ENCODE data around the gene ZFPM1. TPM values are rescaled to one million over a fixed set of nuclear protein-coding genes. Genes with fewer than 3 reads are reported as not detected.

Gene ZFPM1
- total and polyA plus RNA-seq, 7 donors = 0.43 to 2.9 (median 2.3) TPM

DNA sequence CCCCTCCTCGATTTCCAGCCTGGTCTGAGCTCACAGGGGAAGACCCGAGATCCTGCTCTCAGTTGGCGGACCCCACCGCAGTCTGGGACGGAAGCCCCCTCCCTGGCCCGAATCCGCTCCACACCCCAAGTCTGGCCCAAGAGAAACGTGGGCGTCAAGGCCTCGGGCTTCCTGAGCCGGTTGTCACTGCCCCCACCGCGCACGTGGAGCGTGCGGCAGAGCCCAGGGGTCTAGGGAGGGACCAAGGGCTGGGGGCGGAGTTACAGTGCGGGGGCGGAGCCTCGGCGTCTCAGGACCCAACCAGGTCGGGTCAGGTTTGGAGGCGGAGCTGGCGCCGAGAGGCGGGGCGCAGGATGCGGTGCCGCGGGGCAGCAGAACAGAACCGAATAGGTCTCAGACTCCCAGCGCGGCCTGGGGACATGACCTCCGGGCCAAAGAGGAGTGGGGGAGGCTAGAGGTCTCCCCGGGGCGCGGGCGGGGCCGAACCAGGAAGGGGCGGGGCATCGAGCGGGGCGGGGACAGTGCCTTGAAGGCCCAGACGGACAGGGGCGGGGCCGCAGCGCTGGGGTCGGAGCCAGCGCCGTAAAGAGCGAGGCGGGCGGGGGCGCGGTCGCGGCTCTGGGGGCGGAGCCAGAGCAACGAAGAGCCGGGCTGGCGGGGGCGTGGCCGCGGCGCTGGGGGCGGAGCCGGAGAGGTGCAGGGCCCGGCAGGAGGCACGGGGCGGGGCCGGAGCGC lies 431 bp upstream of the ZFPM1 start:
- Histone ChIP-seq H3K4me3 (peak overlapping the region; percentile 63), H3K27me3 (ENCODE audit: insufficient read depth in 3 of 3, low read length in 2 of 3) (peaks cover 0 to 47% (median 12%) of the 10 kb centered on the region in 3 donors), H3K9me3 (no peaks in the 10 kb centered on the region), H3K36me3 (ENCODE audit: insufficient read depth in 1 of 2, low read depth in 1 of 2) (no peaks in the 10 kb centered on the region), H3K4me1 (peaks cover 13% of the 10 kb centered on the region), H3K27ac (peak overlapping the region; percentile 71)
- WGBS, 3 donors = 3 to 7% (median 4%) methylated on average over 30 to 72 of the region's 72 CpGs
- peak; percentile 93 to 97 (median 96) for ATAC-seq
- TF ChIP-seq, protein P1, sequence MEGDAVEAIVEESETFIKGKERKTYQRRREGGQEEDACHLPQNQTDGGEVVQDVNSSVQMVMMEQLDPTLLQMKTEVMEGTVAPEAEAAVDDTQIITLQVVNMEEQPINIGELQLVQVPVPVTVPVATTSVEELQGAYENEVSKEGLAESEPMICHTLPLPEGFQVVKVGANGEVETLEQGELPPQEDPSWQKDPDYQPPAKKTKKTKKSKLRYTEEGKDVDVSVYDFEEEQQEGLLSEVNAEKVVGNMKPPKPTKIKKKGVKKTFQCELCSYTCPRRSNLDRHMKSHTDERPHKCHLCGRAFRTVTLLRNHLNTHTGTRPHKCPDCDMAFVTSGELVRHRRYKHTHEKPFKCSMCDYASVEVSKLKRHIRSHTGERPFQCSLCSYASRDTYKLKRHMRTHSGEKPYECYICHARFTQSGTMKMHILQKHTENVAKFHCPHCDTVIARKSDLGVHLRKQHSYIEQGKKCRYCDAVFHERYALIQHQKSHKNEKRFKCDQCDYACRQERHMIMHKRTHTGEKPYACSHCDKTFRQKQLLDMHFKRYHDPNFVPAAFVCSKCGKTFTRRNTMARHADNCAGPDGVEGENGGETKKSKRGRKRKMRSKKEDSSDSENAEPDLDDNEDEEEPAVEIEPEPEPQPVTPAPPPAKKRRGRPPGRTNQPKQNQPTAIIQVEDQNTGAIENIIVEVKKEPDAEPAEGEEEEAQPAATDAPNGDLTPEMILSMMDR (IDR thresholded peaks at IDR 0.05) = no peak
- peak; percentile 97 to 99 for DNase-seq
- intact Hi-C loops (cut with DNase I) = no loop called here

DNA sequence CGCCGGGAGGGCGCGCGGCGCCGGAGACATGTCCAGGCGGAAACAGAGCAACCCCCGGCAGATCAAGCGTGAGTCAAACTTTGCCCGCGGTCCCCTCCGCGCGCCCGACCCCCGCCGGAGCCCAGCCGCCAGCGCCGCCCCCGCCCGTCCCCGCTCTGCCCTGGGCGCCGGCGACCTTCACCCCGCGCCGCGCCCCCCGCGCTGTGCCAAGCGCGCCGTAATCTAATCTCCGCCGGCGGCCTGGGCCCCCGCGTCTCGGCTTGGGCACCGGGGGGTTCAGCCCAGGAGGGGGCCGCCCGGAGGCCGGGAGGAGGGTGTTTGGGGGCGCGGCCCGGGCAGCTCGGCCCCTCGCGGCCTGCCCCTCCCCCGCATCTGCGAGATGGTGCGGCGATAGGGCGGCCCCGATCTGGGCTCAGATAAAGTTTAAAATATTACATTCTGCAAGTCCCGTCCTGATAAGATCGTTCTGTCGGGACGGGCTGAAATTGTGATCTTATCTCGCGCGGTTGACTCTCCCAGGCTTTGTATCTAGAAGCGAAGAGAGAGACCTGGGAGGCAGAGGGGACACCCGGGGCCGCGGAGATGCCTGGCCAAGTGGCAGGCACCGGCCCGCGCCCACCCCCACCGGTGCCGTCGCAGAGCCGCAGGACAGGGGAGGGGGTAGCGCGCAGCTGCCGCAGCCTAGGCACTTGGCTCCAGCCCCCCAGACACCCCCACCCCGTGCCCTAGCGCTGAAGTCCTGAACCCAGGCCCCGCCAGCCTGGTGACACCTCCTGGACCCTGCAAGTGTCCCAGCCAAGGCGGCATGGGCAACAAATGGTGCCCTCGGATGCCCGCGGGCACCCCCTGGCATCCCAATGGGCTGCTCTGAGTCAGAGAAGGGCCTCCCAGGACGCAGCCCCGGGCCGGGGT lies 787 bp downstream of the ZFPM1 start:
- ATAC-seq = no peak
- TF ChIP-seq, protein P1 (IDR thresholded peaks at IDR 0.05) = no peak
- H3K27me3 ChIP-seq (ENCODE audit: insufficient read depth in 3 of 3, low read length in 2 of 3) = peaks cover 0 to 45% (median 13%) of the 10 kb centered on the region in 3 donors
- peak overlapping the region; percentile 68 for H3K4me3 ChIP-seq
- no peaks in the 10 kb centered on the region for H3K9me3 ChIP-seq
- H3K27ac ChIP-seq = no peak overlapping the region
- no peaks in the 10 kb centered on the region for H3K36me3 ChIP-seq (ENCODE audit: insufficient read depth in 1 of 2, low read depth in 1 of 2)
- WGBS, 3 donors = 3 to 9% (median 3%) methylated on average over 51 to 88 of the region's 89 CpGs
- intact Hi-C loops (cut with DNase I) = no loop called here
- H3K4me1 ChIP-seq = peaks cover 13% of the 10 kb centered on the region
- DNase-seq = no peak

DNA sequence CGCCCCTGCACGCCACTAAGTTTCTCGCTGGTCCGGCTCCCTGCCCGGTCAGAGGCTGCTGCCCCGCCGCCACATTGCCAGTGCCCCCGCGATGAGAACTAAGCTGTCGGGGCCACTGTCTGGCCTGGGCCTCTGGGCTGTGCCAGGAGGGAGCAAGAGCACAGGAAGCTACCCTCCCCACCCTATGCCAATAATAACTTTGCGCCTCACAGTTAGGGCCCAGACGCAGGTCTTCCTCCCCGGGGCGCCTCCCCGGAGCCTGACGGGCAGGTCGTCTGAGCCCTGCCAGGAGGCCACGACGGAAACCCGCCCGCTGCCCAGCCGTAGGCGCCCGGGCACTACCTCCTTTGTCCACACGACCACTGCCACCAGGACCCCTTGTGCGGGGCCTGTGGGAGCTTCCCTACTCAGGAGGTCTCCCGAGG lies 1.5 kb downstream of the ZFPM1 start:
- Histone ChIP-seq H3K27ac (no peak overlapping the region), H3K4me3 (peak overlapping the region; percentile 68), H3K27me3 (ENCODE audit: insufficient read depth in 3 of 3, low read length in 2 of 3) (peaks cover 0 to 41% (median 15%) of the 10 kb centered on the region in 3 donors), H3K36me3 (ENCODE audit: insufficient read depth in 1 of 2, low read depth in 1 of 2) (no peaks in the 10 kb centered on the region), H3K9me3 (no peaks in the 10 kb centered on the region), H3K4me1 (peaks cover 13% of the 10 kb centered on the region)
- intact Hi-C loops (cut with DNase I) = no loop called here
- WGBS, 3 donors = 18 to 35% (median 20%) methylated on average over 22 to 27 of the region's 27 CpGs
- TF ChIP-seq, protein P1 (IDR thresholded peaks at IDR 0.05) = no peak
- DNase-seq = no peak
- no peak for ATAC-seq

DNA sequence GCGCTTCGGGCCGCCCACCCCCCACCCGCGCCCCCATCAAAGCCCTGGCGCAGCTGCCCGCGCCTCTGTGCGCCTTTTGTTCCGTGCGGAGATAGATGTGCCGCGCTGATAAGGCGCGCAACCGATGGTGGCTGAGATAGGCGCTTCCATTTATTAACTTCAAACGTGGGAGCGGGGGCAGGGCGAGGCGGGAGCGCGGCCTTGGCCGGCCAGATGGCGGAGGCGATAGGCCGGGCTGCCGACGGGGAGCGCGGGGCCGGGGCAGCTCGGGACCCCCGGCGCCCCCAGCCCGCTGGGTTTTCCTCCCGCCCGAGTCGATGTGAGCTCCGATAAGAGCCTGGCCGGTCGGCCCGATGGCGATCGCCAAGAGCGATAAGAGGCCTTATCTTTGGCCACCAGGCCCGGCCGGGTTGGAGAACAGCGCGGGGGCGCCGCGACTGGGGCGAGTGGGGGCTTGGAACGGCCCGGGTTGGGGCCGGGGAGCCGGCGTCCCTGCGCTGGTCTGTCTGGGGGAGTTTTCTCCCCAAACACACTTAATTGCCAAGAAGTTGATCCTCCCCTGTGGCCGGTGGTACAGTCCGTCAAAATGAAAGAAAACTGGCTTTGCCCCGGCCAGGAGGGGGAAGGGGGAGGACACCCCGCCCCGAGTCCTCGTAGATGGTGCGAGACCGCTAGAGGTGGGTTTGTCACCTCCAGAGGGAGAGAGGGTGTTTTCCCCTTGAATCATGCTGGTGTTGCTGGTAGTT lies 2.7 kb downstream of the ZFPM1 start:
- DNase-seq = no peak
- Histone ChIP-seq H3K9me3 (no peaks in the 10 kb centered on the region), H3K27me3 (ENCODE audit: insufficient read depth in 3 of 3, low read length in 2 of 3) (peaks cover 0 to 41% (median 15%) of the 10 kb centered on the region in 3 donors), H3K4me3 (peak overlapping the region; percentile 68), H3K27ac (no peak overlapping the region), H3K4me1 (peaks cover 13% of the 10 kb centered on the region), H3K36me3 (ENCODE audit: insufficient read depth in 1 of 2, low read depth in 1 of 2) (no peaks in the 10 kb centered on the region)
- TF ChIP-seq, protein P1 (IDR thresholded peaks at IDR 0.05) = no peak
- ATAC-seq = no peak
- 2 to 6% (median 3%) methylated on average over 54 to 68 of the region's 68 CpGs for WGBS, 3 donors
- intact Hi-C loops (cut with DNase I) = no loop called here
